ENCODE data around the gene ARPC4.

The ARPC4 gene

GRCh38 chr3:9793161-9793781 is 389 bp downstream of the ARPC4 start:
- no peak for DNase-seq

- no peak for DNase-seq
Observed at GRCh38 chr3:9794400-9794799, 1.5 kb downstream of the ARPC4 start.

- DNase-seq, result no peak
Observed at GRCh38 chr3:9795207-9795606, 2.3 kb downstream of the ARPC4 start.

GRCh38 chr3:9797196-9797945 is 4.5 kb downstream of the ARPC4 start:
- DNase-seq, result no peak

- no peak for DNase-seq
Observed at GRCh38 chr3:9800529-9800928, 7.6 kb downstream of the ARPC4 start.

- no peak for DNase-seq
Observed at GRCh38 chr3:9803494-9803893, 10.6 kb downstream of the ARPC4 start.

- no peak for DNase-seq
Observed at GRCh38 chr3:9804996-9805395, 12.1 kb downstream of the ARPC4 start.

GRCh38 chr3:9806137-9806536 is 13.3 kb downstream of the ARPC4 start:
- no peak for DNase-seq

- no peak for DNase-seq
Observed at GRCh38 chr3:9806688-9807589, 14.1 kb downstream of the ARPC4 start.

GRCh38 chr3:9807981-9808344 is 15.1 kb downstream of the ARPC4 start:
- no peak for DNase-seq

- peak; percentile 62 for DNase-seq
Observed at GRCh38 chr3:9808345-9809037, 15.6 kb downstream of the ARPC4 start.

- peak; percentile 24 for DNase-seq
Observed at GRCh38 chr3:9809239-9809614, 16.3 kb downstream of the ARPC4 start.

GRCh38 chr3:9809615-9810432 is 16.9 kb downstream of the ARPC4 start, which contains the start of gene TTLL3:
Gene TTLL3, plus strand, starts transcription at chr3:9810262. Its CDS starts 400 bp downstream, at chr3:9810662.
- DNase-seq, result peak; percentile 62

- DNase-seq, result no peak
Observed at GRCh38 chr3:9810433-9810770, 17.5 kb downstream of the ARPC4 start.

- no peak for DNase-seq
Observed at GRCh38 chr3:9810846-9811245, 18.0 kb downstream of the ARPC4 start.

GRCh38 chr3:9812870-9813483 is 20.1 kb downstream of the ARPC4 start:
- DNase-seq, result no peak

- DNase-seq, result no peak
Observed at GRCh38 chr3:9815986-9816385, 23.1 kb downstream of the ARPC4 start.

GRCh38 chr3:9817436-9817835 is 24.6 kb downstream of the ARPC4 start:
- no peak for DNase-seq

- no peak for DNase-seq
Observed at GRCh38 chr3:9818666-9819335, 25.9 kb downstream of the ARPC4 start.

GRCh38 chr3:9820543-9820942 is 27.7 kb downstream of the ARPC4 start:
- DNase-seq, result no peak

GRCh38 chr3:9820946-9821345 is 28.1 kb downstream of the ARPC4 start:
- DNase-seq, result no peak
